ENCODE measurements around the gene KCTD5. TPM values are rescaled to one million over a fixed set of nuclear protein-coding genes. Genes with fewer than 3 reads are reported as not detected.
"Not testable (repeated sequence)": the region's sequence is repeated elsewhere in the genome, so short reads cannot be mapped to it uniquely, and the experiment has no call there.

KCTD5 gene
- 10 to 100 TPM; 18.5 to 22.9 (median 20.6) TPM for polyA plus RNA-seq (ENCODE audit: insufficient read length in 10 of 10)
- long read RNA-seq, donor 1, transcript KCTD5-201 (6 exons, 2,482 nt) = major isoform, 5 of 5 reads
- long read RNA-seq, donor 1, partial matches to known transcripts = 0 of 5 reads
- long read RNA-seq, donor 1, other reads (novel, unspliced or antisense) = 0 of 5 reads
- long read RNA-seq, donor 2, partial matches to known transcripts = 0 of 4 reads
- long read RNA-seq, donor 2, other reads (novel, unspliced or antisense) = 0 of 4 reads
- long read RNA-seq, donor 3 = 0 reads
- long read RNA-seq, donor 4, transcript KCTD5-201 (6 exons, 2,482 nt) = major isoform, 6 of 13 reads
- long read RNA-seq, donor 4, partial matches to known transcripts = 7 of 13 reads
- long read RNA-seq, donor 4, other reads (novel, unspliced or antisense) = 0 of 13 reads
- long read RNA-seq, donor 5, transcript KCTD5-201 (6 exons, 2,482 nt) = major isoform, 6 of 13 reads
- long read RNA-seq, donor 5, partial matches to known transcripts = 7 of 13 reads
- long read RNA-seq, donor 5, other reads (novel, unspliced or antisense) = 0 of 13 reads
- long read RNA-seq, donor 6, transcript KCTD5-201 (6 exons, 2,482 nt) = major isoform, 11 of 22 reads
- long read RNA-seq, donor 6, partial matches to known transcripts = 11 of 22 reads
- long read RNA-seq, donor 6, other reads (novel, unspliced or antisense) = 0 of 22 reads
- long read RNA-seq, donor 7, transcript KCTD5-201 (6 exons, 2,482 nt) = major isoform, 5 of 5 reads
- long read RNA-seq, donor 7, partial matches to known transcripts = 0 of 5 reads
- long read RNA-seq, donor 7, other reads (novel, unspliced or antisense) = 0 of 5 reads
- long read RNA-seq, donor 8, partial matches to known transcripts = 0 of 4 reads
- long read RNA-seq, donor 8, other reads (novel, unspliced or antisense) = 0 of 4 reads
- long read RNA-seq, donor 9, partial matches to known transcripts = 0 of 2 reads
- long read RNA-seq, donor 9, other reads (novel, unspliced or antisense) = 0 of 2 reads

GRCh38 chr16:2682209-2683021, at the start of gene KCTD5:
Gene KCTD5 (plus strand): TSS chr16:2682523. CDS start chr16:2682549, 26 bp downstream.
- peak; percentile 96 to 99 (median 98) for DNase-seq

GRCh38 chr16:2639071-2639721, 43.1 kb upstream of the KCTD5 start:
- DNase-seq = not testable (repeated sequence)

- DNase-seq = not testable (repeated sequence)
Observed at GRCh38 chr16:2639722-2640072, 42.6 kb upstream of the KCTD5 start.

- DNase-seq = not testable (repeated sequence)
Observed at GRCh38 chr16:2642561-2642960, 39.8 kb upstream of the KCTD5 start.

GRCh38 chr16:2644754-2645453, 37.4 kb upstream of the KCTD5 start:
- not testable (repeated sequence) for DNase-seq

GRCh38 chr16:2651268-2651871, 31.0 kb upstream of the KCTD5 start:
- DNase-seq = not testable (repeated sequence)

GRCh38 chr16:2653915-2654314, 28.4 kb upstream of the KCTD5 start:
- DNase-seq = not testable (repeated sequence)

GRCh38 chr16:2654949-2655348, 27.4 kb upstream of the KCTD5 start:
- not testable (repeated sequence) for DNase-seq

GRCh38 chr16:2656985-2657384, 25.3 kb upstream of the KCTD5 start:
- no peak for DNase-seq

- not testable (repeated sequence) for DNase-seq
Observed at GRCh38 chr16:2657803-2658202, 24.5 kb upstream of the KCTD5 start.

- not testable (repeated sequence) for DNase-seq
Observed at GRCh38 chr16:2659560-2659959, 22.8 kb upstream of the KCTD5 start.

- not testable (repeated sequence) for DNase-seq
Observed at GRCh38 chr16:2660014-2660662, 22.2 kb upstream of the KCTD5 start.

- DNase-seq = peak in 1 of 3 donors; percentile 45
Observed at GRCh38 chr16:2660755-2661373, 21.5 kb upstream of the KCTD5 start.

GRCh38 chr16:2663553-2664546, 18.5 kb upstream of the KCTD5 start:
- DNase-seq = peak in 1 of 3 donors; percentile 22

GRCh38 chr16:2664574-2664982, 17.7 kb upstream of the KCTD5 start:
- DNase-seq = no peak

GRCh38 chr16:2666671-2667070, 15.7 kb upstream of the KCTD5 start:
- DNase-seq = not testable (repeated sequence)

- not testable (repeated sequence) for DNase-seq
Observed at GRCh38 chr16:2669587-2669986, 12.7 kb upstream of the KCTD5 start.
